H9 (cell line): ENCODE data around the gene PTCD1. TPM values are rescaled to one million over a fixed set of nuclear protein-coding genes. Genes with fewer than 3 reads are reported as not detected.

ENCODE experiments used
- DNase-seq: peaks from one replicate; pipeline ENCODE4 v3.0.0-alpha.2; 2017
- H2AFZ ChIP-seq: one replicate; pipeline ENCODE4 v1.6.1; 2013; ENCODE audit warnings: mild to moderate bottlenecking, low read length, control low read depth, moderate library complexity
- H2AK5ac ChIP-seq: 2 replicates; pipeline ENCODE4 v1.6.1; 2013; ENCODE audit warnings: low read length, control low read depth, mixed read lengths; ENCODE audit not compliant: insufficient read length
- H2BK120ac ChIP-seq: one replicate; pipeline ENCODE4 v1.6.1; 2013; ENCODE audit warnings: low read depth, mild to moderate bottlenecking, low read length, control low read depth, inconsistent platforms; ENCODE audit not compliant: poor library complexity, severe bottlenecking
- H2BK12ac ChIP-seq: 2 replicates; pipeline ENCODE4 v1.6.1; 2013; ENCODE audit warnings: low read length, control low read depth, mixed read lengths, low read depth; ENCODE audit not compliant: insufficient read length
- H2BK15ac ChIP-seq: 2 replicates; pipeline ENCODE4 v1.6.1; 2013; ENCODE audit warnings: low read depth, low read length, control low read depth
- H2BK20ac ChIP-seq: one replicate; pipeline ENCODE4 v1.6.1; 2013; ENCODE audit warnings: low read depth, mild to moderate bottlenecking, low read length, control low read depth, inconsistent platforms; ENCODE audit not compliant: poor library complexity, severe bottlenecking
- H2BK5ac ChIP-seq: 2 replicates; pipeline ENCODE4 v1.6.1; 2013; ENCODE audit warnings: low read length, control low read depth, mixed read lengths; ENCODE audit not compliant: insufficient read length
- H3K14ac ChIP-seq: 2 replicates; pipeline ENCODE4 v1.6.1; 2013; ENCODE audit warnings: low read length, control low read depth; ENCODE audit not compliant: insufficient read depth
- H3K18ac ChIP-seq: 2 replicates; pipeline ENCODE4 v1.6.1; 2013; ENCODE audit warnings: low read depth, mild to moderate bottlenecking, mixed read lengths, low read length, control low read depth; ENCODE audit not compliant: insufficient read length
- H3K23ac ChIP-seq: 2 replicates; pipeline ENCODE4 v1.6.1; 2013; ENCODE audit warnings: low read length, control low read depth, mixed read lengths, low read depth; ENCODE audit not compliant: insufficient read length
- H3K23me2 ChIP-seq: 2 replicates; pipeline ENCODE4 v1.6.1; 2013; ENCODE audit warnings: low read depth, mild to moderate bottlenecking, mixed read lengths, low read length, control low read depth; ENCODE audit not compliant: insufficient read length, poor library complexity, severe bottlenecking
- H3K27ac ChIP-seq: 2 replicates; pipeline ENCODE4 v1.5.1; 2013; ENCODE audit warnings: low read length, control low read depth, mixed read lengths, low read depth; ENCODE audit not compliant: insufficient read length
- H3K27me3 ChIP-seq: 2 replicates; pipeline ENCODE4 v1.6.1; 2013; ENCODE audit warnings: low read length, control low read depth, inconsistent platforms; ENCODE audit not compliant: insufficient read depth
- H3K4ac ChIP-seq: 2 replicates; pipeline ENCODE4 v1.6.1; 2013; ENCODE audit warnings: low read depth, mild to moderate bottlenecking, control low read depth, inconsistent platforms, low read length, moderate library complexity
- H3K4me1 ChIP-seq: 2 replicates; pipeline ENCODE4 v1.6.1; 2013; ENCODE audit warnings: low read length, control low read depth, inconsistent platforms; ENCODE audit not compliant: insufficient read depth
- H3K4me2 ChIP-seq: 2 replicates; pipeline ENCODE4 v1.6.1; 2013; ENCODE audit warnings: low read length, control low read depth, mixed read lengths; ENCODE audit not compliant: insufficient read length, insufficient read depth
- H3K56ac ChIP-seq: 2 replicates; pipeline ENCODE4 v1.6.1; 2013; ENCODE audit warnings: low read depth, mild to moderate bottlenecking, mixed read lengths, low read length, control low read depth; ENCODE audit not compliant: insufficient read length
- H3K79me1 ChIP-seq: 2 replicates; pipeline ENCODE4 v1.6.1; 2013; ENCODE audit warnings: low read depth, mild to moderate bottlenecking, moderate library complexity, low read length, control low read depth, inconsistent platforms; ENCODE audit not compliant: insufficient read depth, poor library complexity, severe bottlenecking
- H3K79me2 ChIP-seq: 2 replicates; pipeline ENCODE4 v1.6.1; 2013; ENCODE audit warnings: low read length, control low read depth, inconsistent platforms; ENCODE audit not compliant: insufficient read depth
- H3K9ac ChIP-seq: 2 replicates; pipeline ENCODE4 v1.6.1; 2013; ENCODE audit warnings: low read length, control low read depth, mixed read lengths; ENCODE audit not compliant: insufficient read length; ENCODE audit errors: extremely low read depth
- H3K9me3 ChIP-seq: one replicate; pipeline ENCODE4 v1.6.1; 2013; ENCODE audit warnings: low read depth, low read length, inconsistent platforms; ENCODE audit not compliant: control insufficient read depth
- H3T11ph ChIP-seq: one replicate; pipeline ENCODE4 v1.6.1; 2013; ENCODE audit warnings: mild to moderate bottlenecking, low read length, control low read depth, inconsistent platforms
- H4K20me1 ChIP-seq: one replicate; pipeline ENCODE4 v1.6.1; 2013; ENCODE audit not compliant: control insufficient read depth, insufficient read length, insufficient read depth
- H4K5ac ChIP-seq: 2 replicates; pipeline ENCODE4 v1.6.1; 2013; ENCODE audit warnings: low read depth, mild to moderate bottlenecking, mixed read lengths, low read length, control low read depth; ENCODE audit not compliant: insufficient read length
- H4K8ac ChIP-seq: replicated peaks from 2 replicates; pipeline ENCODE4 v1.6.1; 2013; ENCODE audit warnings: low read length, control low read depth, mixed read lengths, low read depth; ENCODE audit not compliant: insufficient read length
- H4K91ac ChIP-seq: 2 replicates; pipeline ENCODE4 v1.6.1; 2013; ENCODE audit warnings: low read depth, mild to moderate bottlenecking, moderate library complexity, mixed read lengths, low read length, control low read depth; ENCODE audit not compliant: insufficient read length
- H3K27ac Mint-ChIP-seq, 3 experiments: 2 replicates in 2 of 3; 3 replicates in 1 of 3; pipeline ENCODE4 v1.8.0; 2020 to 2021; ENCODE audit warnings: mixed read lengths in 3 of 3, mild to moderate bottlenecking in 1 of 3, moderate library complexity in 1 of 3
- H3K27me3 Mint-ChIP-seq: 2 replicates; pipeline ENCODE4 v1.8.0; 2021; ENCODE audit warnings: low read depth, mild to moderate bottlenecking, moderate library complexity, mixed read lengths
- H3K36me3 Mint-ChIP-seq, 3 experiments: 2 replicates in 2 of 3; 3 replicates in 1 of 3; pipeline ENCODE4 v1.8.0; 2020 to 2021; ENCODE audit warnings: low read depth in 3 of 3, mixed read lengths in 3 of 3; ENCODE audit not compliant: insufficient read depth in 1 of 3
- H3K4me1 Mint-ChIP-seq, 2 experiments: 2 replicates each; pipeline ENCODE4 v1.8.0; 2020; ENCODE audit warnings: mixed read lengths in 2 of 2
- H3K4me3 Mint-ChIP-seq, 2 experiments: 2 replicates in 1 of 2; 3 replicates in 1 of 2; pipeline ENCODE4 v1.8.0; 2020 to 2021; ENCODE audit warnings: mild to moderate bottlenecking in 2 of 2, mixed read lengths in 2 of 2, moderate library complexity in 1 of 2
- H3K9me3 Mint-ChIP-seq, 2 experiments: 2 replicates in 1 of 2; 3 replicates in 1 of 2; pipeline ENCODE4 v1.8.0; 2020; ENCODE audit warnings: mild to moderate bottlenecking in 2 of 2, mixed read lengths in 2 of 2, moderate library complexity in 1 of 2
- WGBS: extraction: QIAGEN DNeasy Blood & Tissue Kit; methylation state at CpG from one replicate; pipeline ENCODE4 v1.1.7; 2013; ENCODE audit warnings: missing lambda C conversion rate, low lambda C conversion rate, mixed read lengths; ENCODE audit not compliant: insufficient read length; ENCODE audit errors: extremely low coverage; 5-methylcytosine and 5-hydroxymethylcytosine counted together
- total RNA-seq: library from RNA; stranded (reverse); gene quantifications from 2 replicates; pipeline ENCODE4 v1.2.1, GENCODE V29; 2021
- TF ChIP-seq, protein P1 (sequence below): fragments of 200-600 bp; sonication (generic); conservative IDR thresholded peaks from 3 replicates; pipeline ENCODE4 v1.8.0; 2021; ENCODE audit warnings: antibody characterized with exemption, mild to moderate bottlenecking

PTCD1 gene
- total RNA-seq, 1 experiment from 2014 or later = 12.8 TPM

- Histone ChIP-seq H3K9ac (no peak overlapping the region), H3K23ac (no peak overlapping the region), H2BK12ac (no peak overlapping the region), H3K27me3 (no peaks in the 10 kb centered on the region), H2BK120ac (no peak overlapping the region), H3K14ac (no peak overlapping the region), H3T11ph (no peak overlapping the region), H3K56ac (no peak overlapping the region), H3K4me1 (peaks cover 3% of the 10 kb centered on the region; the same call in 1 of the 2 replicates), H4K8ac (no peak overlapping the region), H4K91ac (no peak overlapping the region), H3K4me2 (no peak overlapping the region), H3K4ac (no peak overlapping the region), H3K27ac (no peak overlapping the region), H2AFZ (no peak overlapping the region), H2BK15ac (no peak overlapping the region), H3K79me2 (no peaks in the 10 kb centered on the region), H3K23me2 (peaks cover 3% of the 10 kb centered on the region), H2BK5ac (no peak overlapping the region), H4K20me1 (no peaks in the 10 kb centered on the region), H3K79me1 (no peaks in the 10 kb centered on the region), H2BK20ac (no peak overlapping the region), H2AK5ac (no peak overlapping the region), H3K9me3 (no peaks in the 10 kb centered on the region), H3K18ac (no peak overlapping the region), H4K5ac (no peak overlapping the region)
- Mint-ChIP-seq H3K4me3 (no peak overlapping the region), H3K4me1 (peaks cover 10 to 16% of the 10 kb centered on the region in 2 experiments), H3K27ac (peak overlapping the region; percentile 16 to 90 (median 83); a peak in 5 of 7 replicates), H3K36me3 (peaks cover 15 to 34% (median 24%) of the 10 kb centered on the region in 3 experiments; a peak in 6 of 7 replicates), H3K27me3 (peaks cover 12% of the 10 kb centered on the region), H3K9me3 (no peaks in the 10 kb centered on the region)
- DNase-seq = peak; percentile 28
- WGBS = no CpG with 5 or more reads among the region's 13 CpGs
- TF ChIP-seq, protein P1, sequence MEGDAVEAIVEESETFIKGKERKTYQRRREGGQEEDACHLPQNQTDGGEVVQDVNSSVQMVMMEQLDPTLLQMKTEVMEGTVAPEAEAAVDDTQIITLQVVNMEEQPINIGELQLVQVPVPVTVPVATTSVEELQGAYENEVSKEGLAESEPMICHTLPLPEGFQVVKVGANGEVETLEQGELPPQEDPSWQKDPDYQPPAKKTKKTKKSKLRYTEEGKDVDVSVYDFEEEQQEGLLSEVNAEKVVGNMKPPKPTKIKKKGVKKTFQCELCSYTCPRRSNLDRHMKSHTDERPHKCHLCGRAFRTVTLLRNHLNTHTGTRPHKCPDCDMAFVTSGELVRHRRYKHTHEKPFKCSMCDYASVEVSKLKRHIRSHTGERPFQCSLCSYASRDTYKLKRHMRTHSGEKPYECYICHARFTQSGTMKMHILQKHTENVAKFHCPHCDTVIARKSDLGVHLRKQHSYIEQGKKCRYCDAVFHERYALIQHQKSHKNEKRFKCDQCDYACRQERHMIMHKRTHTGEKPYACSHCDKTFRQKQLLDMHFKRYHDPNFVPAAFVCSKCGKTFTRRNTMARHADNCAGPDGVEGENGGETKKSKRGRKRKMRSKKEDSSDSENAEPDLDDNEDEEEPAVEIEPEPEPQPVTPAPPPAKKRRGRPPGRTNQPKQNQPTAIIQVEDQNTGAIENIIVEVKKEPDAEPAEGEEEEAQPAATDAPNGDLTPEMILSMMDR = no peak
These were observed 69.7 kb downstream of the PTCD1 start for GRCh38 chr7:99368750-99369389.

Other genes starting within 250 kb of the PTCD1 start
- gene KPNA7, start 230.7 kb downstream of the PTCD1 start, total RNA-seq = not detected in 2 replicates
- not detected in 2 replicates for gene MYH16, start 166.0 kb downstream of the PTCD1 start, total RNA-seq
- 169 TPM in 2 replicates for gene ARPC1A, start 112.9 kb downstream of the PTCD1 start, total RNA-seq
- gene ARPC1B, start 64.1 kb downstream of the PTCD1 start, total RNA-seq = 56.3 and 60.7 TPM in 2 replicates
- 150 and 160 TPM in 2 replicates for gene PDAP1, start 30.2 kb downstream of the PTCD1 start, total RNA-seq
- gene BUD31, start 29.8 kb downstream of the PTCD1 start, total RNA-seq = 104 TPM in 2 replicates
- 96.2 and 98.2 TPM in 2 replicates for gene CPSF4, start 145 bp upstream of the PTCD1 start, total RNA-seq
- 504 and 516 TPM in 2 replicates for gene ATP5MF, start 27.4 kb upstream of the PTCD1 start, total RNA-seq
- gene ZNF789, start 34.1 kb upstream of the PTCD1 start, total RNA-seq = 14.0 and 15.1 TPM in 2 replicates
- 24.2 and 24.7 TPM in 2 replicates for gene ZNF394, start 61.5 kb upstream of the PTCD1 start, total RNA-seq
- gene ZKSCAN5, start 65.9 kb upstream of the PTCD1 start, total RNA-seq = 16.6 and 17.3 TPM in 2 replicates
- gene FAM200A, start 113.3 kb upstream of the PTCD1 start, total RNA-seq = 7.8 and 8.7 TPM in 2 replicates
- gene ZNF655, start 119.8 kb upstream of the PTCD1 start, total RNA-seq = 48.8 and 49.2 TPM in 2 replicates
- 0.44 TPM in 1 of 2 replicates, not detected in the other for gene TMEM225B, start 159.5 kb upstream of the PTCD1 start, total RNA-seq
- gene ZSCAN25, start 178.1 kb upstream of the PTCD1 start, total RNA-seq = 21.3 and 21.5 TPM in 2 replicates
- 0.22 TPM in 1 of 2 replicates, not detected in the other for gene CYP3A5, start 241.2 kb upstream of the PTCD1 start, total RNA-seq